Muscle layer of colon (tissue), 2 donors: Measurements from ENCODE around the gene ALG8.
"Not testable (repeated sequence)": the region's sequence is repeated elsewhere in the genome, so short reads cannot be mapped to it uniquely, and the experiment has no call there.

Experiments used
- H3K27ac ChIP-seq: one replicate; pipeline ENCODE4 v1.7.0; 2013; ENCODE audit warnings: low read depth, mild to moderate bottlenecking, low read length, moderate library complexity
- H3K27me3 ChIP-seq, 2 donors: one replicate each; pipeline ENCODE4 v1.7.0; 2013; ENCODE audit warnings: low read length in 2 of 2, mild to moderate bottlenecking in 2 of 2; ENCODE audit not compliant: insufficient read depth in 2 of 2, control insufficient read depth in 1 of 2
- H3K36me3 ChIP-seq: one replicate; pipeline ENCODE4 v1.7.0; 2013; ENCODE audit warnings: mild to moderate bottlenecking, low read length; ENCODE audit not compliant: insufficient read depth
- H3K4me1 ChIP-seq: one replicate; pipeline ENCODE4 v1.7.0; 2013; ENCODE audit warnings: mild to moderate bottlenecking, low read length; ENCODE audit not compliant: insufficient read depth
- H3K4me3 ChIP-seq, 2 donors: one replicate each; pipeline ENCODE4 v1.7.0; 2013; ENCODE audit warnings: low read length in 2 of 2, low read depth in 1 of 2, mild to moderate bottlenecking in 1 of 2, moderate library complexity in 1 of 2
- H3K9ac ChIP-seq: one replicate; pipeline ENCODE4 v1.7.0; 2013; ENCODE audit warnings: low read length
- H3K9me3 ChIP-seq: one replicate; pipeline ENCODE4 v1.7.0; 2013; ENCODE audit warnings: mild to moderate bottlenecking, low read length
- donor health status: abdominal sarcoma.
- donor health status: Adenocarcinoma of cecum.

ALG8 gene

DNA sequence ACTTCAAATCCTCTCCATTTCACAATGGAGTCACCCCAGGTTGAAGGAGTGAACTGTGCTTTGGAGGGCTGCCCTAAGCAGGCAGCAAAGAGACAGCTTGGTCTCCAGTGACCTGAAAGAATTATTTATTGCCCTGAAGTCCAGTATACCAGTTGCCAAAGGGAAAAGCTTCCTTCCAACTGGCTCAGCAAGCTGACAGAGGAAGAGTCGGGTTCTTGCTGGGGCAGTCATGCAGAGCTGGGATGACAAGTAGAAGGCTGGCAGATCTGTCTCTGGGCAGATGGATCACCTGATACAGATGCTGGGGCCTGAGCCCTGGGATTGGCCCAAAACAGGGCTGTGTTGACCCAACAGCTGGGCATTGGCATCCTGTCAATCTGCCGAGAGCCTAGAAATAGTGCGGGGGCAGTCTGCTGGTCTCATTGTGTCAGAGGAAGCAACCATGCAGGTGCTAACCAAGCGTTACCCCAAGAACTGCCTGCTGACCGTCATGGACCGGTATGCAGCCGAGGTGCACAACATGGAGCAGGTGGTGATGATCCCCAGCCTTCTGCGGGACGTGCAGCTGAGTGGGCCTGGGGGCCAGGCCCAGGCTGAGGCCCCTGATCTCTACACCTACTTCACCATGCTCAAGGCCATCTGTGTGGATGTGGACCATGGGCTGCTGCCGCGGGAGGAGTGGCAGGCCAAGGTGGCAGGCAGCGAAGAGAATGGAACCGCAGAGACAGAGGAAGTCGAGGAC, 75.8 kb downstream of the ALG8 start, which contains the start of gene THRSP:
Gene THRSP (plus strand): TSS at position 422 of the 742 bp plus-strand sequence. CDS start 21 bp downstream, at position 443.
- peaks cover 4% of the 10 kb centered on the region for H3K36me3 ChIP-seq
- no peaks in the 10 kb centered on the region for H3K27me3 ChIP-seq
- H3K9me3 ChIP-seq, result no peaks in the 10 kb centered on the region
- peaks cover 9% of the 10 kb centered on the region for H3K4me1 ChIP-seq
- H3K4me3 ChIP-seq, result no peak within 1 kb of the TSS
- H3K27ac ChIP-seq, result no peak within 1 kb of the TSS
- H3K9ac ChIP-seq, result no peak within 1 kb of the TSS

DNA sequence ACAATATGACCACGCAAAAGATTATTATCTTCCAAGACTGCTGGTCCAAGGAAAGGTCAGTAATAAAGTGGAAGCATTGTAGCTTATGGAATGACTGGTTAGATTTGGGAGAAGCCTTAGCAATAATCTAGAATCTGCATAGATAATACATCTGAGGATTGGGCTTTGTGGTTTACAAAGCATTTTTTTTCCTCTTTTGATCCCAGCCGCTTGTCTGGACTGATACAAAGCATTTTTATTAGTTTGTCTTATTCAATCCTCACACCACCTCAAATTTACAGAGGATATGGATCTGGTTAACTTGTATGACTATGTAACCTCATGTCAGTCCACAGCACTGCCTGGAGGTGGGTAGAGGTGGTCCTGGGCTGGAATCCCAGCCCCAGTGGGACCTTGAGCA, 76.8 kb downstream of the ALG8 start:
- H3K27ac ChIP-seq, result no peak overlapping the region
- H3K4me1 ChIP-seq, result peaks cover 9% of the 10 kb centered on the region
- H3K9ac ChIP-seq, result no peak overlapping the region
- no peaks in the 10 kb centered on the region for H3K9me3 ChIP-seq
- H3K36me3 ChIP-seq, result peaks cover 4% of the 10 kb centered on the region
- no peaks in the 10 kb centered on the region for H3K27me3 ChIP-seq
- no peak overlapping the region for H3K4me3 ChIP-seq

DNA sequence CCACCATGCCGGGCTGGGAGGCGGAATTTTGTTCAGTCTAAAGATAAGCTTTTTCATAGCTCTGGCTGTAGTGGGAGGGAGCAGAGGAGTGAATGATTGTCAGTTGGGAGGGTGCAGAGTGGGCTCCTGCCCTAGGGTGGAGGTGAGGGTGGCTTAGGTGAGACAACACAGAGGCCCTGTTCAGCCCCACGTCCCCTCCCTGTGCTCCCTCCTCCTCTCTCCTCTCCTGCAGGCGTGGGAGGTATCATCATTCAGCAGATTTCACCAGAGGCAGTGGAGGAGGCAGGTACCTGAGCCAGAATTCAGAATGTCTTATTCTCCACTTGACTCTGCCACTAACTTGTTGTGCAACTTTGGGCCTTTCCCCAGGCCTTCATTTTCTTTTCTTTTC, 77.5 kb downstream of the ALG8 start:
- H3K9me3 ChIP-seq, result no peaks in the 10 kb centered on the region
- no peak overlapping the region for H3K27ac ChIP-seq
- no peak overlapping the region for H3K4me3 ChIP-seq
- H3K36me3 ChIP-seq, result no peaks in the 10 kb centered on the region
- no peak overlapping the region for H3K9ac ChIP-seq
- no peaks in the 10 kb centered on the region for H3K27me3 ChIP-seq
- peaks cover 9% of the 10 kb centered on the region for H3K4me1 ChIP-seq

DNA sequence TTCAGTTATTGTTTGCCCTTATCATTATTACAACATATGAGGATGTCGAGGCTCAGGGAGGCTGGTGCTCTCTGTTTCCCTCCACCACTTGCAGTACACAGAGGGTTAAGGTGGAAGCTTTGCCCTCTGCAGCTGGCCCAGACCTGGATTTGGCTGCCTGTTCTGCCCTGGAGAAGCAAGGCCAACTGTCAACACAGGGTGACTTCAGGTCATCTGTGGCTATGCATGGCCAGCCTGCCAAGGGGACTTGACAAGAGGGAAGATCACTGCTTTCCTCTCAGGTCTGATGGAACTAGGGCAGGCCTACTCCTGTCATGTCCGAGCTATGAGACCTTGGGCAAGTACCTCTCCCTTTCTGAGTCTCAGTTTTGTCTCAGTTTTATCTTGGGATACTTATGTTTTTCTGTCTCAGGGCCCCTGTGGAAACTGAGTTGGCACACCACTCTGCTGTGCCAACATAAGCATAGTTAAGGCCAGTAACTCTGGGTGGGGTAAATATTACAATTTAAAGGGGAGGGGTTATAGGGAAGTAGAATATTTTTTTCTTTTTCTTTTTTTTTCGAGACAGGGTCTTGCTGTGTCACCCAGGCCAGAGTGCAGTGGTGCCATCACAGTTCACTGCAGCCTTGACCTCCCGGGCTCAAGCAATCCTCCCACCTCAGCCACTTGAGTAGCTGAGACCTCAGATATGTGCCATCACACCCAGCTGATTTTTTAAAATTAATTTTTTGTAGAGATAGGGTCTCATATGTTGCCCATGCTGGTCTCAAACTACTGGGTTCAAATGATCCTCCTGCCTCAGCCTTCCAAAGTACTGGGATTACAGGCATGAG, 78.1 kb downstream of the ALG8 start:
- peaks cover 9% of the 10 kb centered on the region for H3K4me1 ChIP-seq
- no peak overlapping the region for H3K9ac ChIP-seq
- no peak overlapping the region for H3K4me3 ChIP-seq
- H3K27ac ChIP-seq, result no peak overlapping the region
- H3K27me3 ChIP-seq, result no peaks in the 10 kb centered on the region
- no peaks in the 10 kb centered on the region for H3K36me3 ChIP-seq
- H3K9me3 ChIP-seq, result no peaks in the 10 kb centered on the region

DNA sequence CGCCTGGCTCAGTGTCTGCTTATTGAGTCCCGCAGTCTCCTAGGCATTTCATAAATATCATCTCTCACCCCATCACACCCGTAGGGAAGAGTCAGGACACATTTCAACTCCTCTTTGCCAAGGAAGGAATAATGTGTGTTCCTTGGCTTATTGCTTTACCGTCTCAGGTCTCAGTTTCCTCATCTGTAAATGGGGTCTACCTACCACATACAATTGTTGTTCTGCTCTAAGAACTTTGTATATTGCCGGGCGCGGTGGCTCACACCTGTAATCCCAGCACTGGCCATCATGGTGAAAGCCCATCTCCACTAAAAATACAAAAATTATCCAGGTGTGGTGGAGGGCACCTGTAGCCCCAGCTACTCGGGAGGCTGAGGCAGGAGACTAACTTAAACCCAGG, 78.9 kb downstream of the ALG8 start:
- peaks cover 9% of the 10 kb centered on the region for H3K4me1 ChIP-seq
- H3K9me3 ChIP-seq, result no peaks in the 10 kb centered on the region
- no peak overlapping the region for H3K4me3 ChIP-seq
- no peaks in the 10 kb centered on the region for H3K27me3 ChIP-seq
- no peak overlapping the region for H3K9ac ChIP-seq
- no peak overlapping the region for H3K27ac ChIP-seq
- no peaks in the 10 kb centered on the region for H3K36me3 ChIP-seq

DNA sequence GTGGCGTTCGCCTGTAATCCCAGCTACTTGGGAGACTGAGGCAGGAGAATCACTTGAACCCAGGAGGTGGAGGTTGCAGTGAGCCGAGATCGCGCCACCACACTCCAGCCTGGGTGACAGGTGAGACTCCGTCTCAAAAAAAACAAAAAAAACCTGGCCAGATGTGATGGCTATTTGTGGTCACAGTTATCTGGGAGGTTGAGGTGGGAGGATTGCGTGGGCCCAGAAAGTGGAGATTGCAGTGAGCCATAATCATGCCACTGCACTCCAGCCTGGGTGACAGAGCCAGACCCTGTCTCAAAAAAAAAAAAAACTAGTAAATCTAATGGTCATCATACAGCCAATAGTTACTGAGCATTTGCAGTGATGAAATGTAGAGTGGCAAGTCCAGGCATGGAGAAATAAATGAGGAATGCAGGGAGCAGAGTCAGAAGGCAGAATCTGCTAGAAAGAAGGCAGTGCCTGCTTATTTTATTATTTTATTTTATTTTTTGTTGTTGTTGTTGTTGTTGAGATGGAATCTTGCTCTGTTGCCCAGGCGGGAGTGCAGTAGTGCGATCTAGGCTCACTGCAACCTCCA, 79.6 kb downstream of the ALG8 start:
- not testable (repeated sequence) for H3K36me3 ChIP-seq, H3K27ac ChIP-seq, H3K4me3 ChIP-seq, H3K4me1 ChIP-seq, H3K9ac ChIP-seq, H3K9me3 ChIP-seq, H3K27me3 ChIP-seq

DNA sequence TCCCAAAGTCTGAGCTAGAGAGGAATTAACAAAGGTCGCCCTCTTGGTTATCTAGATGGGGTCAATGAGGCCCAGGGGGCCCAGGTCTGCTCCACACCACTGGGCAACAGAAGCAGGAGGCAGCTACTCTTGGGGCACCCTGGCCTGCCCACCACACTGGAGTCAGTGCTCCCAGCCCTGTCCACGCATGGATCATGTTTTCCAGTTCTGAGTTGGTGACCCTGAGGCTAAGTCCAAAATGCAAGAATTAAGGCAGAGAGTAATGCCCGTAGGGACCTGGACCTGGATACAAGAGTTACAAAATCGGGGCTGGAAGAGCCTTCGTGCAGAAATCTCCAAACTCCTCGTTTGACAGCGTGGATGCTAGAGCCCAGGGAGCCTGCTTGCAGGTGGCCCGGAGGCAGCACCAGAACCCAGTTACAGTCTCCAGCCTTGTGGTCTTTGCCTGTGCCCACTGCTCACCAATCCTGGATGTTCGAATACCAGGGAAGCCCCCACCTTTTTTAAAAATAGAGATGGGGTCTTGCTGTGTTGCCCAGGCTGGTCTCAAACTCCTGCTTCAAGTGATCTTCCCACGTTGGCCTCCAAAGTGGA, 81.9 kb downstream of the ALG8 start:
- peaks cover 9% of the 10 kb centered on the region for H3K4me1 ChIP-seq
- no peaks in the 10 kb centered on the region for H3K27me3 ChIP-seq
- no peak overlapping the region for H3K4me3 ChIP-seq
- no peaks in the 10 kb centered on the region for H3K36me3 ChIP-seq
- H3K27ac ChIP-seq, result no peak overlapping the region
- no peaks in the 10 kb centered on the region for H3K9me3 ChIP-seq
- no peak overlapping the region for H3K9ac ChIP-seq

DNA sequence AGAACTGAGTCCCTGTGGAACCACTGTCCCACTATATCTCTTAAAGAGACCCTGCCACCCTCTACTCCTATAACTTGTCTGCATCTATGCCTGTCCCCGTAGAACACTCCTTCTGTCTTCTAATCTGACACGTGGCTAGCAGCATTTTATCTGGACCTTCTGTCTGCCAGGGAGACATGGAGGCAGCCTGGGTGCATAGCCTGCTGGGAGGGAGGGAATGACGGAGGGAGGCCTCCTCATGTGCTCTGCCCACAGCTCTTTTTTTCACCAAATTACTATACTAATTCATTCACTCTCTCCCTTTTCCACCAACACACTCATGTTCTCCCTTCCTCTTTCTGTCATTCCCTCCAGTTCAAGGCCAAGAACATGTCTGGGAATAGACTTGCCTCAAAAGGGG, 83.3 kb downstream of the ALG8 start:
- Histone ChIP-seq H3K27me3 (no peaks in the 10 kb centered on the region), H3K27ac (no peak overlapping the region), H3K36me3 (no peaks in the 10 kb centered on the region), H3K9me3 (no peaks in the 10 kb centered on the region), H3K4me3 (no peak overlapping the region), H3K9ac (no peak overlapping the region), H3K4me1 (peaks cover 2% of the 10 kb centered on the region)

DNA sequence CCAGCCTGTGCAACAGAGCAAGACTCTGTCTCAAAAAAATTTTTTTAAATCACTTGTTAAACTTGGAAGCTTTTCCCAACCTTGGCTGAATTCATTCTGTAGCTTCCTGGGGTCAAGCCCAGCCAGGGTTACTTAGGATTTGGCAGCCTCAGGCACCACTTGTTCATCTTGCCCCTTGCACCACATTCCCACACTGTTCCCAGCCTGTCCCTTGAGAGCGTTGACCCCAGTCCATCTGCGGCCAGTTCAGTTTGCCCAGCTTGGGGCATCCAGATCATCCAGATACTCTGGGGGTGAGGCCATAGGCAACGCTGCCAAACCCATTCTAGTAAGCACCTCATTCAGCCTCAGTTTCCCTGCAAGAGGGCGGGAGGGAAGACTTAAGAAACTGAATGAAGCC, 84.5 kb downstream of the ALG8 start:
- Histone ChIP-seq H3K9me3 (no peaks in the 10 kb centered on the region), H3K27me3 (no peaks in the 10 kb centered on the region), H3K36me3 (no peaks in the 10 kb centered on the region), H3K4me3 (no peak overlapping the region), H3K27ac (no peak overlapping the region), H3K9ac (no peak overlapping the region), H3K4me1 (no peaks in the 10 kb centered on the region)

DNA sequence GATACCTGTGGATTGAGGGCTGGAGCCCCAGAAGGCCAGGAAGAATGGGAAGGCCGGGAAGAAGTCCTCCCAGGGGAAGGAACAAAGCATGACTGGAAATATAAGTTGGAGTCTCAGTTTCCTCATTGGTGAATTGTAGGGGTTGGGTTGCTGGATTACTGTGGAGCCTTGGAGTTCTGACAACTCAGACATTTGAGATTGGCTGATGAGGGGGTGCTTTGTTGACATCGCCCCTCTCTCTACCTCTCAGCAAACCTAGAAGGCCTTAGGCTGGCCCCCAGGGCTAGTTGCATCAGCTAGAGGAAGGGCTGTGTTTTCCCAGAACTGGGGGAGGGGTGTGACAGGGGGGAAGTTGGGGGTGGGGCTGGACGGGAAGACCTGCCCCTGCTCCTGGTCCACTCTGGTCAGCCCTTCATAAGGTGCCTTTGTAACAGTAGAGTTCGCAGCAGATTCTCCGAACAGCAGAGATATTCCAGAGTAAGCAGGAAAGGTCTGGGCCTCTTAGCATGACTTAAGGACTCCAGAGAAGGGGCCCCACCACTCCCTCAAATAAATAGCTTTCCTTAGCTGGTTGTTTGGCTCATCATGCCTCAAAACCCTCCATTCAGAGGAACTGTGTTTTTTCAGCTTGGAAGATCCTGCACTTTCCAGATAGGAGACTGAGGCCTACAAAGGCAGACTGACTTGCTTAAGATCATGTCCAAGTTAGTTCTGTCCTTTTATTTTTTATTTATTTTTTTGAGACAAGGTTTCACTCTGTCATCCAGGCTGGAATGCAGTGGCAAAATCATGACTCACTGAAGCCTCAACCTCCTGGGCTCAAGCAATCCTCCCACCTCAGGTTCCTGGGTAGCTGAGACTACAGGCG, 88.2 kb downstream of the ALG8 start:
- no peak overlapping the region for H3K27ac ChIP-seq

More for the DNA sequence above, 88.2 kb downstream of the ALG8 start:
- Histone ChIP-seq H3K9ac (no peak overlapping the region), H3K4me1 (no peaks in the 10 kb centered on the region), H3K27me3 (no peaks in the 10 kb centered on the region), H3K4me3 (no peak overlapping the region), H3K36me3 (no peaks in the 10 kb centered on the region), H3K9me3 (no peaks in the 10 kb centered on the region)
